Calu3 (cell line): ENCODE measurements around the gene RNF207. TPM values are rescaled to one million over a fixed set of nuclear protein-coding genes. Genes with fewer than 3 reads are reported as not detected.

Source experiments
- BruUV-seq: library from RNA; stranded (reverse); fragments of 400-500 nt; replicated peaks from 2 replicates; lab custom pipeline; 2021; lab: Mats Ljungman, UMichigan
- CTCF ChIA-PET: fragments of 300-600 bp; sonication (Branson Sonifier 250); formaldehyde crosslinking; loops from one replicate; lab custom pipeline; 2022; ENCODE audit warnings: antibody characterized with exemption; lab: Charles Lee
- DNase-seq: peaks from one replicate; pipeline ENCODE4 v3.0.0; 2022
- H3K27ac Mint-ChIP-seq: one replicate; pipeline ENCODE4 v1.8.0; 2022; ENCODE audit warnings: mixed read lengths; ENCODE audit not compliant: unreplicated experiment
- H3K27me3 Mint-ChIP-seq: one replicate; pipeline ENCODE4 v1.8.0; 2022; ENCODE audit warnings: mixed read lengths; ENCODE audit not compliant: unreplicated experiment
- H3K36me3 Mint-ChIP-seq: one replicate; pipeline ENCODE4 v1.8.0; 2022; ENCODE audit warnings: mild to moderate bottlenecking, moderate library complexity, mixed read lengths; ENCODE audit not compliant: insufficient read depth, unreplicated experiment
- H3K4me1 Mint-ChIP-seq: one replicate; pipeline ENCODE4 v1.8.0; 2022; ENCODE audit warnings: mild to moderate bottlenecking, low read depth, mixed read lengths; ENCODE audit not compliant: unreplicated experiment
- H3K4me3 Mint-ChIP-seq: one replicate; pipeline ENCODE4 v1.8.0; 2022; ENCODE audit warnings: mild to moderate bottlenecking, low read depth, moderate library complexity, mixed read lengths; ENCODE audit not compliant: unreplicated experiment
- H3K9me3 Mint-ChIP-seq: one replicate; pipeline ENCODE4 v1.8.0; 2022; ENCODE audit warnings: low read depth, mixed read lengths; ENCODE audit not compliant: unreplicated experiment
- intact Hi-C: fragments of 100-400 bp; cut with micrococcal nuclease; formaldehyde crosslinking; loops from one replicate; pipeline ENCODE4 v1.10.0; 2022; ENCODE audit not compliant: unreplicated experiment
- total RNA-seq: library from RNA; stranded (reverse); gene quantifications from 2 replicates; pipeline ENCODE4 v1.2.3, GENCODE V29; 2022
- TF ChIP-seq, protein P1 (sequence below): fragments of 200-600 bp; IDR thresholded peaks from one replicate; pipeline ENCODE4 v1.8.0; 2022; ENCODE audit warnings: antibody characterized with exemption; ENCODE audit not compliant: unreplicated experiment

RNF207 gene
- total RNA-seq, 1 experiment from 2014 or later: 160 TPM

DNA sequence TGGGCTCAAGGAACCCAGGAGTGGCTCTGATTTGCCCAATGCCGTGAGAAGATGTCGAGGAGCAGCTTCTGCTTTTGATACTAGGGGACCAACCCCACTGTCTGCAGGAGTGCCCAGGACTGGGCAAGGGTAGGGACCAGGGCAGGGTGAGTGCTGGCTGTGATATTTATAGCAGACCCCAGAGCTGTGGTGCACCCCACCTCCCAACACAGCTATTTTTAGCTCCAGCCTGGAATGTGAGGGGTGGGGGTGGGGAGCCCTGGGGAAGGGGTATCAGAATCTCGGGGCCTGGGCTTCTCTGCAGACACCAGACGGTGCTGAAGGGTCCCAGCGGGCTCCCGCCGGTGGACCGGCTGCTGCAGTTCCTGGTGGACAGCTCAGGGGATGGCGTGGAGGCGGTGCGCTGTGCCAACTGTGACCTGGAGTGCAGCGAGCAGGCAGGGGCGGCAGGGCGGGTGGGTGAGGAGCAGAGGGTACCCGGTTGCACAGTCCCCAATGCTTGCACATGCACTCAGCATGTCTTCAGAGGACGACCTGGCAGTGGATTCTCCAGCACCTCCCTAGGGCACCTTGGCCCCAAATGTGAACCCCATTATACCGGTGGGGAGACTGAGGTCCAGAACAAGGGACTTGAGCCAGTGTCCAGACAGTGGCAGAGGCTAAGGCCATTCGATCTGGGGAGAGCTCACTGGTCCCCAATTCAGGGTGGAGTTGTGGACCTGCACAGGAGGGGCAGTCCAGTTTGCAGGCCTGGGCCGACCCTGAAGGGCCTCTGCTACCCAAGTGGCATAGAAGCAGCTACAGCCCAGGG lies 1.4 kb downstream of the RNF207 start:
- intact Hi-C loops: no loop called here
- H3K9me3 Mint-ChIP-seq: no peaks in the 10 kb centered on the region
- no peak for DNase-seq
- H3K27ac Mint-ChIP-seq: no peak overlapping the region
- CTCF ChIA-PET: interaction anchor here (0.5 to 1.3 kb wide), 3 partner anchors 10 to 236 kb away, joined by 3 to 4 read pairs (median 4); no protein-coding TSS in a partner anchor
- H3K36me3 Mint-ChIP-seq: peaks cover 62% of the 10 kb centered on the region
- H3K4me3 Mint-ChIP-seq: peak overlapping the region; percentile 81
- H3K4me1 Mint-ChIP-seq: no peaks in the 10 kb centered on the region
- TSS peak; percentile 59 for BruUV-seq
- H3K27me3 Mint-ChIP-seq: no peaks in the 10 kb centered on the region
- TF ChIP-seq, protein P1, sequence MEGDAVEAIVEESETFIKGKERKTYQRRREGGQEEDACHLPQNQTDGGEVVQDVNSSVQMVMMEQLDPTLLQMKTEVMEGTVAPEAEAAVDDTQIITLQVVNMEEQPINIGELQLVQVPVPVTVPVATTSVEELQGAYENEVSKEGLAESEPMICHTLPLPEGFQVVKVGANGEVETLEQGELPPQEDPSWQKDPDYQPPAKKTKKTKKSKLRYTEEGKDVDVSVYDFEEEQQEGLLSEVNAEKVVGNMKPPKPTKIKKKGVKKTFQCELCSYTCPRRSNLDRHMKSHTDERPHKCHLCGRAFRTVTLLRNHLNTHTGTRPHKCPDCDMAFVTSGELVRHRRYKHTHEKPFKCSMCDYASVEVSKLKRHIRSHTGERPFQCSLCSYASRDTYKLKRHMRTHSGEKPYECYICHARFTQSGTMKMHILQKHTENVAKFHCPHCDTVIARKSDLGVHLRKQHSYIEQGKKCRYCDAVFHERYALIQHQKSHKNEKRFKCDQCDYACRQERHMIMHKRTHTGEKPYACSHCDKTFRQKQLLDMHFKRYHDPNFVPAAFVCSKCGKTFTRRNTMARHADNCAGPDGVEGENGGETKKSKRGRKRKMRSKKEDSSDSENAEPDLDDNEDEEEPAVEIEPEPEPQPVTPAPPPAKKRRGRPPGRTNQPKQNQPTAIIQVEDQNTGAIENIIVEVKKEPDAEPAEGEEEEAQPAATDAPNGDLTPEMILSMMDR: no peak

DNA sequence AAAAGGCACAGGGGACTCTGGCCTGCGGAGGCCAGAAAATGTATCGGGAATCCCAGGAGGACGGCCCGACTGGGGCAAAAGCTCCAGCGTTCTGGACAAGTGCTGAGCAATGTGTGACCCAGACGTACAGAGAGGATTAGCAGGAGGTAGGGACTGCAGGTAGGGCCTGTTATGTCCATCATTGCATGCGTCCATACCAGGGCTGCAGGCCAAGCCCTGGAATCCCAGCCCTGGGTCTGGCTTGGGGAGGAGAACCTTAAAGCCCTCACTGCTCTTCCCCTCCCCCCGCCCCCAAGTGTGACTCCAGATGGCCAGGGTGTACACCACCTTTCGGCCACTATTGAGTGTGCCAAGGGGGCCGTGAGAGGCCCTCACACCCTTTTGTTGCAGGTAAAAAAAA lies 2.0 kb downstream of the RNF207 start:
- Mint-ChIP-seq H3K27me3 (no peaks in the 10 kb centered on the region), H3K9me3 (no peaks in the 10 kb centered on the region), H3K27ac (no peak overlapping the region), H3K4me1 (no peaks in the 10 kb centered on the region), H3K36me3 (peaks cover 68% of the 10 kb centered on the region), H3K4me3 (peak overlapping the region; percentile 81)
- DNase-seq: no peak
- BruUV-seq: no TSS peak
- TF ChIP-seq, protein P1: no peak
- intact Hi-C loops: no loop called here
- CTCF ChIA-PET: no interaction called here

DNA sequence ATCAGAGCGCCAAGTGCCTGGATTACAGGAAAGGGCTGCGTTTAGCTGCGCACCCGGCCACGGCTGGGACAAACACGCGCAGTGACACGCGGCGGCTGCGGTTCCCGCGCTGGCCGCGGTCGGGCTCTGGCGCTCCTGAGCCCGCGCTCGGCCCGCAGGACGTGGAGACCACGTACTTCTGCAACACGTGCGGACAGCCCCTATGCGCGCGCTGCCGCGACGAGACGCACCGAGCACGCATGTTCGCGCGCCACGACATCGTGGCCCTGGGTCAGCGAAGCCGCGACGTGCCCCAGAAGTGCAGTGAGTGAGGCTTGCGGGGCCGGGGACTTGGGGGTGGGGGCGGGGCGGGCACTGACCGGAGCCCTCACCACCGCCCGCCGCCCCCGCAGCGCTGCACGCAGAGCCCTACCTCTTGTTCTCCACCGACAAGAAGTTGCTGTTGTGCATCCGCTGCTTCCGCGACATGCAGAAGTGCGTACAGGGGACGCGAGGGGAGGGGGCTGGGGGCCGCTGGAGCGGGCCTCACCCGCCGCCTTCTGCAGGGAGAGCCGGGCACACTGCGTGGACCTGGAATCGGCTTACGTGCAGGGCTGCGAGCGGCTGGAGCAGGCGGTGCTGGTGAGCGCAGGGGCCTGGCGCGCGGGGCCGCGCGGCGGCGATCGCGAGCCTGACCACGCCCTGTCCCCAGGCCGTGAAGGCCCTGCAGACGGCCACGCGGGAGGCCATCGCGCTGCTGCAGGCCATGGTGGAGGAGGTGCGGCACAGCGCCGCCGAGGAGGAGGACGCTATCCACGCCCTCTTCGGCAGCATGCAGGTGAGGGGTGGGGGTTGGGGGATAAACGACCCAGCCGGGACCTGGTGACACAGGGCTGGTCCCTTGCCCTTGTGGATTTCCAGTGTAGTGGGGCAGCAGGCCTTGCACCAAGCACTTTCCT lies 3.1 kb downstream of the RNF207 start:
- DNase-seq: no peak
- Mint-ChIP-seq H3K36me3 (peaks cover 74% of the 10 kb centered on the region), H3K4me3 (no peak overlapping the region)

More for the DNA sequence above, 3.1 kb downstream of the RNF207 start:
- H3K4me1 Mint-ChIP-seq: no peaks in the 10 kb centered on the region
- H3K9me3 Mint-ChIP-seq: no peaks in the 10 kb centered on the region
- H3K27ac Mint-ChIP-seq: no peak overlapping the region
- TF ChIP-seq, protein P1: no peak
- intact Hi-C loops: no loop called here
- CTCF ChIA-PET: no interaction called here
- H3K27me3 Mint-ChIP-seq: no peaks in the 10 kb centered on the region
- no TSS peak for BruUV-seq
